ENCODE data around the gene LRBA.

The LRBA gene

DNA sequence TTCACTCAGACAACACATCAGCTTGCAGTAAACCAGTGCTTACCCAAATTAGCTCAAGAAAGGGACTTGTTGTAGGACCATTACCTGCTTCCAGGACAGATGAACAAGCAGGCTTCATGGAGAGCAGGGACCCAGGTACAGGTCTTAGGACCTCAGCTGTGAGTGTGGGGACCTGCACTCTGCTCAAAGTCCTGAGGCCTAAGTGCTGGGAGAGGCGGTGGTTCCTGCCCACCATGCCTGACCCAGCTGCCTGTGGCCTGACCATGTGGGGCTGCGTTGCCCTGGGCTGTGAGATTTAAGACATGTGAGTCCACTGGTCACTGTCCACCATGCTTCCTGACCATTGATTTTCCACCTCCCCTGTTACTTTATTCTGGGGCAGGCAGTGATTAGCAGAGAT, 796.6 kb downstream of the LRBA start:
- Mint-ChIP-seq H3K27ac (no peak overlapping the region), H3K36me3 (ENCODE audit: low read depth) (no peaks in the 10 kb centered on the region), H3K9me3 (no peaks in the 10 kb centered on the region), H3K4me3 (no peak overlapping the region), H3K27me3 (no peaks in the 10 kb centered on the region), H3K4me1 (ENCODE audit: low read depth) (no peaks in the 10 kb centered on the region)

GRCh38 chr4:150217808-150218207, 797.3 kb downstream of the LRBA start:
- no peaks in the 10 kb centered on the region for H3K36me3 Mint-ChIP-seq (ENCODE audit: low read depth)
- H3K4me1 Mint-ChIP-seq (ENCODE audit: low read depth), result no peaks in the 10 kb centered on the region

DNA sequence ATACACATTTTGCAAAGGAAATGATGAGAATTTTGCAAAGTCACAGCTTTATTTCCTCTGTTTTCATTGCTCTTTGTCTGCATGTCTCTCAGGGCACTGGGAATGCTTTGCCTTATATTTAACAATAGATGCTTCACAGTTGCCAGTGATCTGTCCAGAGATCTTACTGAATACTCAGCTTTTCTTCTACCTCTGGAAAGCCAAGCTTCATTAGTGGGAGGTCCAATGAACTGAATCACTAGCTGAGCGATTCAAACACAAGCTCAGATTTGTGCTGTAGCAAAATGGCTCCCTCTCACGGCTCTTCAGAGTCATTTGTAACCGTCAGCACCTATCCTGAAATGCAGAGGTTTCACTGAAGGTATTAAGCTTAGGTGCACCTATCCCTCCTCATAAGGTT, 797.9 kb downstream of the LRBA start:
- Mint-ChIP-seq H3K27ac (no peak overlapping the region), H3K36me3 (ENCODE audit: low read depth) (no peaks in the 10 kb centered on the region), H3K27me3 (no peaks in the 10 kb centered on the region), H3K4me3 (no peak overlapping the region), H3K9me3 (no peaks in the 10 kb centered on the region), H3K4me1 (ENCODE audit: low read depth) (no peaks in the 10 kb centered on the region)

More at GRCh38 chr4:150217808-150218207, 797.3 kb downstream of the LRBA start:
- Mint-ChIP-seq H3K27ac (no peak overlapping the region), H3K9me3 (no peaks in the 10 kb centered on the region), H3K27me3 (no peaks in the 10 kb centered on the region), H3K4me3 (no peak overlapping the region)

DNA sequence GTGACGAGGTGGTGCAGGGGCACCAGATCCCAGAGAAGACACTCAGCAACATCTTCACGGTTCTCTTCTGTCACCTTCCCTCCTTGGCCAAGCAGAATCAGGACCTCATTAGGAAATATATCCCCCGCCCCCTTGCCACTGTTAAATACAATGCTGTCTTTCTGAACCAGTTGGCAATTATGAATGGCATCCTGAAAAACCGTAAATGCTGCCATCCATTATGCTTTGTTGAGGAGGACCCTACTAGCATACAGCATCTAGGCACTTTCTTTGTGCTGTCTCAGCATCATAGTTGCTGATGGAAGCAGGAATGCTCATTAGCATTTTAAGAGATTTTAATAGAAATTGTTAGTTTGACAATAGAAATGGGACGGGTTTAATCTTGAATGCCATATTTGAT, 798.4 kb downstream of the LRBA start:
- Mint-ChIP-seq H3K9me3 (no peaks in the 10 kb centered on the region), H3K27me3 (peaks cover under 1% of the 10 kb centered on the region), H3K4me1 (ENCODE audit: low read depth) (no peaks in the 10 kb centered on the region), H3K36me3 (ENCODE audit: low read depth) (no peaks in the 10 kb centered on the region), H3K4me3 (no peak overlapping the region), H3K27ac (no peak overlapping the region)

DNA sequence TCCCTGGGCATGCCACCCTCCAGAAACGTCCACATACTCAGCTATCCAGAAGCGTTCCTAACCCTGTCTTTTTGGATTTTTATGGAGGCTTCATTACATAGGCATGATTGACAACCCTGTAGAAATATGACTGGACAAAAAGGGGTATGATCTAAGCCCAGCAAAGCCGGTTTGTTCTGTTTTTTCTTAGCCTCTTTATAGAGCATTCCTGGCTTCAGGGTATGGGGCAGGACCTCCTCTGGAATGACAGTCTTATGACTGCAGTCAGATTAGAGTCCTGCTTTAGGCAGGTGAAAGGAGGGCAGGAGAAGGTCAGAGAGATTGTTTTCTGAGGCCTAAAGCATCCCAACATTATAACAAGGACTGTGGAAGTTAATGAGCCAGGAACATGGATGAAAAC, 799.5 kb downstream of the LRBA start:
- no peaks in the 10 kb centered on the region for H3K9me3 Mint-ChIP-seq
- no peaks in the 10 kb centered on the region for H3K4me1 Mint-ChIP-seq (ENCODE audit: low read depth)
- no peaks in the 10 kb centered on the region for H3K36me3 Mint-ChIP-seq (ENCODE audit: low read depth)
- H3K4me3 Mint-ChIP-seq, result no peak overlapping the region
- H3K27me3 Mint-ChIP-seq, result peaks cover 7% of the 10 kb centered on the region
- no peak overlapping the region for H3K27ac Mint-ChIP-seq
